Measurements from ENCODE around the gene GGCX.

Gene GGCX

DNA sequence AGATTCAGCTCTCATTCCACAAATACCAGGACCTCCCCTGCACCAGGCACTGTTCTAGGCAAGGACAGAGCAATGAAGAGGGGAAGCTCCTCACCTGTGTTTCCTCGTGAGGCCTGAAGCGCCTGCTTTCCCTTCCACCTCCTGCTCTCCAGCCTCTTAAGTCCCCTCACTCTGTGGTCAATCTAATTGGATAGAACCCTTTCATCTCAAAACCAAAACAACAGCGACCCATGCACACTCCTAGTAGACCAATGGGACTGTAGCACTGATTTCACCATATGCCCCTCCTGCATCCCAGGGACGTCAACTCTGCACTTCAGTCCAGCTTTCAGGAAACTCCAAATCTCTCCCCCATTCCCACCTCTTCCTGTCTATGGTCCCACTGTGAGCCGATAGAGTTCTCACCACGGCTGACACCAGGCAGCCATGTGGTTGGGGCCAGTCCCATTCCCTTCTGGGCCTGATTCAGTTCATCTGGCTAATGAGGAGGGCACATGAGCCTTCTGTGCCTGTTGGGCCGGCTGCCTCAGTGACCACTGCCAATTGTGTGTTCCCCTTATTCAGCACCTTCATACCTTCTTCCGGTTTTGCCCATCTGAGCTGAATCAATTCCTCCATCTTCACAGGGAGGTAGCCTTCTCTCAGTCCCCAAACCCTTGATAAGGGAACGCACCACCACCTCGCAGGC lies 55.6 kb downstream of the GGCX start:
- no peak for DNase-seq

DNA sequence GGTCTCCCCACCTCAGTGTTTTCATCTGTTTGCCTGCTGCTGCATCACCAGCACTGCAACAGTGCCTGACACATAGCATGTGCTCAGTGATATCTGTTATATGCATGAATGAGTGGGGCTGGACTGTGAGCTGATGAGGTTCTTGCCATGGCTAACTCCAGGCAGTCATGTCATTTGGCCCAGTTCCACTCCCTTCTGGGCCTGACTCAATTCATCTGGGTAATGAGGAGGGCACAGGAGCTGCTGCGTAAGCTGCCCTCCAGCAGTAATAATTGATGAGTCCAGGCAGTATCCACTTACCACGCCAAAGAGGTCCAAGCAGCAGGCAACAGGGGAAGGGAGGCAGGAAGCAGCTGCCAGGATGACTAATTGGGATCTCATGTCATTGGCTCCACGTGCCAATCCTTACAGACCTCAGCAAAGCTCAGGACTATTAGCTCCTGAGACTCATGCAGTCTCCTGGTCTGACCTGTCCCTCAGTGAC lies 56.5 kb downstream of the GGCX start:
- peak; percentile 70 for DNase-seq

DNA sequence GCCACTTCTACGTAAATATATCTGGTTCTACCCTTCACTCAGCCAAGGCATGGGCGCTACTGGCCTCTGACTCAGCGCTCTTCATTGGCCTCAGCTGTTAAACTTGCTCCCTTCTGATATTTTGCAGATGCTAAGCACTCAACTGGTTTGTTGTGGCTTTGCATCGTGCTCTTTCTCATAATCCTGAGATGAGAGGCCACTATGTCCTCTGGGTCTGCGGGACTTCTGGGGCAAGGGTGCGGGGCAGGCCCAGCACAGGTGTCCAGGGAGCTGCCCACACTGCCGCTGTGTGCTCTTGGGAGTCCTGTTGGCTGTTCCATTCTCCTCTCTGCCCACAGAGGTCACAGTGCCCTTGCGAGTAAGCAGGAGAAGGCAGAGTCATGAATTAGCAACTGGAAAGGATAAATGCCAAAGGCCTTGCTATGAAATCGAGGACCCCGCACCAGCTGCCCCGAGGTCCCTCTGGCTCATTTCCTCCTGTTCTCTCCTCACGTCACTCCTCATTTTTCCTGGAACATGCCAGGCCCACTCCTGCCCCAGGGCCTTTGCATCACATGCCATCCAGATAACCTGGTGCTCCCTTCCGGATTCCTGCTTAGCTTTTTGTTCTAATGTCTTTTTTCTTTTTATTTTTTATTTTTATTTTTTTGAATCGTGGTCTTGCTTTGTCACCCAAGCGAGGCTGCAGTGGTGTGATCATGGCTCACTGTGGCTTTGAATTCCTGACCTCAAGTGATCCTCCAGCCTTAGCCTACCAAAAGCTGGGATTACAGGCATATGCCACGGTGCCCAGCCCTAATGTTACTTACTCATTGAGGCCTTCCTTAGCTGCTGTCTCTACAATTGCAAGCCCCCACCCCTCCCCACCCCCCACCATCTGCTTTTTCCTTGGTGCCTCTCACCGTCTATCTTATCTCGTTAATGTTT lies 57.2 kb downstream of the GGCX start:
- no peak for DNase-seq

DNA sequence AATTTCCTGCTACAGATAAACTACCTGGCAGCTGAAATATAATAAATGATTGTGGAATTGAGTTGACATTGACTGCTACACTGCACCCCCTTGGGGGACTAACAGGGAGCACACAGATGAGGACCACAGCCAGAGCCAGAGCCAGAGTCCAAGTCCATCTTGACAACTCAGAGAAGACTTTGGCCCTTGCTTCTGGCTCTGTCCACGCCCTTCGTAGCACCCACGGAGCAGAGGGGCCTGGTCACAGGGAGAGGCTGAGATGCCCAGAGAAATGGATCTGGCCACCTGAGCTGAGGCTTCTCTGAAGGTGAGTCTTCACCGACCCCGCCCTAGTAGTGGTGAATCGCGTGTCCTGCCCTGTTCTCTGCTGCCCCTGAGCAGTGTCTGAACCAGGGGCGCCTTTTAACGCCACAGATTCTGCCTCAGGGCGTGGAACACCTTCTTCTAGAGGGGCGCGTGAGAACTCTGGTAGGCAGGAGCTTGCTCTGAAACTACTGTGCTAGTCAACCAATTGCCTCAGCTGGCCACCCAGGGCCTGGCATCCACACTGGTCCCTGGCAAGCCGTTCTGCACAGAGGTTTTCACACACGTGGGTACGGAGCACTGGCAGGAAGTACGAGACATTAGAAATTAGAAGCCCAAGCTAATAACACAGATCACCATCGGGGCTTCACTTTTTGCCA lies 58.0 kb downstream of the GGCX start:
- no peak for DNase-seq

DNA sequence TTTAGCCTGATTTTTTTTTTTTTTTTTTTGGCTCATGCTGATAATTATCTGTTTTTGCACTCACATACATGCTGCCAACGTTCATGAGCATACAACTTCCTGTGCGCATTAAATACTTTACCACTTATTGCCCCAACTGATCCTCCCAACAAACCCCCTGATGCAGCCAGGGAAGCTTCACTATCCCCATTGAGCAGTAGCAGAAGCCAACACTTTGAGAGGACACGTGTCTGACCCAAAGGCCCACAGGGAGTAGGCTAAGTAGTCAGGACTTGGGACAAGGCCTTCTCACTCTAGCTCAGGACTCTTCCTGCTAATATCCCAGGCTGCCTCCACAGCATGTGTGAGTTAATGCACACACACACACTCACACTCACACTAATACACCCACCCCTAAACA lies 58.6 kb downstream of the GGCX start:
- DNase-seq, result no peak

DNA sequence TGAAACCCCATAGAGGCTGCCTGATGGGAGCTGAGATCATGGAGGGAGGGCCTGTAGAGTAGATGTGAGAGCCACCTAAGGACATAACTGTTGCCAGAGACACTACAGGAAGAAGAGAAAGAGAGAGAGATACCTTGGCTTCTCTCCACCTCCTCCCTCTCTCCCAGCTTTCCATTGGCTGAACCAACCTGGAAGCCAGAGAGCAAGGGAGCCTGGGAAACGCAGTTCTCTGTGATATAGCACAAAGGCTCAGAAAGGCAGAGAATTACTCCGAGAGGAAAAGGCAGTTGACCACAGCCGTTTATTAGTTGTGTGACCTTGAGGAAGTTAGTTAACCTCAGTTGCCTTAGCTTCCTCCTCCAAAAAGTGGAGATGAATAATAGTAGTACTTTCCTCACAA lies 60.0 kb downstream of the GGCX start:
- no peak for DNase-seq

DNA sequence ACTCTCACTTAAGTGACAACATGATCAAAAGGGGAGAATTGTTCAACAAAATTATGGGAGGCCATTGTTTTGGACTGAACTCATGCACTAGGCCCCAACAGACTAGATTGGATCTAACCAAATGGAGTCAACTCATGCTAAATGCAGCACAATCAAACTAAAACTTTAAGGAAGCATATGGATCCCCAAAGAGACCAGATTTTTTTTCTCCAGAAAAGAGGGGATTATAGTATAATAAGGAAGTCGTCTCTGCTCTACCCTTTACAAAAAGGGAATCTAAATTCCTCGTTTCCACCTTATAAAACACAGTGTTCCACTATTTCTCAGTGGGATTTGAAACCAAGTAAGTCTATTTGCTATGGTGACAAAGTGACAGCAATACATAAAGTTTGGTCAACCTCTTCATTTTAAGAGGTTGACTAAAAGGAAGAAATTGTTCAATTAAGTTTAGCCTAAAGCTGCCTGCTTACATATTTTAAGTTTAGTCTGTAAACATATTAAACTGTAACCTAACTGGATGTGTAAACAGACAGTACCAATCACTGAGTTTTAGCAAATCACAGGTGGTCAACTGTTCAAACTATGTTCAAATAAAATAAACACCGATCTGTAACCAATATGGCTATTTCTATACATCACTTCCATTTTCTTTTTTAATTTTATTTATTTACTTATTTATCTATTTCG lies 63.2 kb downstream of the GGCX start:
- DNase-seq, result no peak

DNA sequence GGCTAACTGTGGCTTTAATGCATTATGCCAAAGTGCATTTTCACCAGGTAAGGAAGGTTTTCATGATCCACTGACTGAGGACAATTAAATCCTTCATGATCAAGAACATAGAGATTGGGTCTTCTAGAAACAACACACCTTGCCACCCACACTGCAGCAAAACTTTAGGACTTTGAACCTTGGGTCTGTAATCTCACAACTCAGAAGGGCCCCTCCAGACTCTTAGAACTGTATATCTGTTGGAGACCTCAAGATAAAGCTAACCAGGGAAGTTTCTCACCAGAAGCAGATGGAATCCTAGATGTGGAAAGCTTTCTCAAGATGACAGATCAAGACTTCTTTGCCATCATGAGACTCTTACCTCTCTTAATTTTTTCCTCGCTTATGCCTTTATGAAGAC lies 64.9 kb downstream of the GGCX start:
- DNase-seq, result no peak

All from NCI-H1092 treated with DMSO at 0.1 percent for 48 hours (cell line).